HG02970 (cell line): ENCODE data around the gene MYO15A.

Experiments used
- ATAC-seq: cut with Tn5 transposase; IDR thresholded peaks from one replicate; pipeline ENCODE4 v1.9.1; 2021; ENCODE audit warnings: mild to moderate bottlenecking, moderate library complexity, moderate number of reproducible peaks; ENCODE audit not compliant: unreplicated experiment, low FRiP score

The MYO15A gene

DNA sequence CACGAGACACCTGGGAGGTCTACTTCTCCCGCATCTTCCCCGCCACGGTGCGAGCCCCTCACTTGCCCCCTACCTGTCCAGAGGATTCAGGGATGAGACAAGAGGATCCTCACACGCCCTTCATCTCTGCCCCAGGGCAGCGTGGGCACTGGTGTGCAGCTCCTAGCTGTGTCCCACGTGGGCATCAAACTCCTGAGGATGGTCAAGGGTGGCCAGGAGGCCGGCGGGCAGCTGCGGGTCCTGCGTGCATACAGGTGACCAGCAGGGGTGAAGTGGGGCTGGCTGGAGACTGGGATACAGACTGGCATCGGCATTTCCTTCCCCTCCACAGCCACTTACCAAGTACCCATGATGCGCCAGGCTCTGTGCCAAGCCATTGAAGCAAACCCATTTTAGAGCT, 46.6 kb downstream of the MYO15A start:
- ATAC-seq = no peak

GRCh38 chr17:18156171-18156975, 47.8 kb downstream of the MYO15A start:
- no peak for ATAC-seq

- no peak for ATAC-seq
Observed at GRCh38 chr17:18156976-18157280, 48.4 kb downstream of the MYO15A start.

DNA sequence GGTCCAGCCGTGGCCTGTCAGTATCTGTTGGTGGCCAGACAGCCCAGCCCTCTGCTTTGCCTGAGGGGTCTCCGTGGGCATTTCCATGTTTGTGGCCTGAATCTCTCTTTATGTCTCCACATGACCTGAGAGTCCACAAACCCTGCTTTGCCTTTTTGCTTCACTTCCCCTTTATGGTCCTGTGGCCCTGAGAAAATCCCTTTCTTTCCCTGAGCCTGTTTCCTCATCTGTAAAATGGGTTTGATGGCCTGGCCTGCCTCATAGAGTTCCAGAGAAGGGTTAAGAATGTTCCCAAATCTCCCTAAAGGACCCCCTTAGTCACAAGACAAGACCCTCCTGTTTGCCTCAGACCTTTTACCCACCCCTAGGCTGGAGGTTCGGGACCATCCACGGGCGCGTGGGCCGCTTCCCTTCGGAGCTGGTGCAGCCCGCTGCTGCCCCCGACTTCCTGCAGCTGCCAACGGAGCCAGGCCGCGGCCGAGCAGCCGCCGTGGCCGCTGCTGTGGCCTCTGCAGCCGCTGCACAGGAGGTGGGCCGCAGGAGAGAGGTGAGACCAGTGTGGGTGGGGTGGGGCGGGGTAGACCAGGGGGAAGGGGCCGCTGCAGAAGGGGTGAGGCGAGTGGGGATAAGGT, 48.9 kb downstream of the MYO15A start:
- no peak for ATAC-seq

- ATAC-seq = no peak
Observed at GRCh38 chr17:18158022-18158600, 49.6 kb downstream of the MYO15A start.

- ATAC-seq = no peak
Observed at GRCh38 chr17:18159551-18160120, 51.1 kb downstream of the MYO15A start.

DNA sequence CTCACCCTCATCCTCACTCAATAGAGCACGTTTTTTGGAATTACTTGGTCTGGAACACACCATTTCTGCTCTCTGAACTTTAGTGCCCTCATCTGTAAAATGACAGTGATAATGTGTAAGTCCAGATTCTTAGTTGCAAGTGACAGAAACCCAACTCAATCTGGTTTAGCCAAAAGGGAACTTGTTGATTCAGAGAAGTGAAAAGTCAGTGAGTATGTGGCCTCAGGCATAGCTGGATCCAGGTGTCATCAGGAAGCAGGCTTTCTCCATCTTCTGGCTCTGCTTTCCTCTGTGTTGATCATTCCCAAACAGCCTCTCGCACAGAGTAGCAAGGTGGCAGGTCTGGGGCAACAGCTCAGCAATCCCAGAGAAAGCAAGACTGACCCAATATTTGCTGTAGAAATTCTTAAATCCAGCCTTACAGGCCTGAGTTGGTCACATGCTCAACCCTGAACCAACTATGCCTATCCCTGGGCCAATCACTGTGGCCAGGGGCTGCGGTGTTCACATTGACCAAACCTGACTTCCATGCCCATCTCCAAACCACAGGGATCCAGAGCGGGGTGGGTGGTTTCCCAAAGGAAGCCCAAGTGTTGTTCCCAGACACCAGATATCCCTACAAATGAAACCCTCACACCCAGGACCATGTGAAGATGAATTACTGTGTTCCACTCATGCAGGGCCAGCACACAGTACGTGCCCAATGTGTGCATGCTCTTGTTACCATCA, 51.7 kb downstream of the MYO15A start:
- no peak for ATAC-seq

DNA sequence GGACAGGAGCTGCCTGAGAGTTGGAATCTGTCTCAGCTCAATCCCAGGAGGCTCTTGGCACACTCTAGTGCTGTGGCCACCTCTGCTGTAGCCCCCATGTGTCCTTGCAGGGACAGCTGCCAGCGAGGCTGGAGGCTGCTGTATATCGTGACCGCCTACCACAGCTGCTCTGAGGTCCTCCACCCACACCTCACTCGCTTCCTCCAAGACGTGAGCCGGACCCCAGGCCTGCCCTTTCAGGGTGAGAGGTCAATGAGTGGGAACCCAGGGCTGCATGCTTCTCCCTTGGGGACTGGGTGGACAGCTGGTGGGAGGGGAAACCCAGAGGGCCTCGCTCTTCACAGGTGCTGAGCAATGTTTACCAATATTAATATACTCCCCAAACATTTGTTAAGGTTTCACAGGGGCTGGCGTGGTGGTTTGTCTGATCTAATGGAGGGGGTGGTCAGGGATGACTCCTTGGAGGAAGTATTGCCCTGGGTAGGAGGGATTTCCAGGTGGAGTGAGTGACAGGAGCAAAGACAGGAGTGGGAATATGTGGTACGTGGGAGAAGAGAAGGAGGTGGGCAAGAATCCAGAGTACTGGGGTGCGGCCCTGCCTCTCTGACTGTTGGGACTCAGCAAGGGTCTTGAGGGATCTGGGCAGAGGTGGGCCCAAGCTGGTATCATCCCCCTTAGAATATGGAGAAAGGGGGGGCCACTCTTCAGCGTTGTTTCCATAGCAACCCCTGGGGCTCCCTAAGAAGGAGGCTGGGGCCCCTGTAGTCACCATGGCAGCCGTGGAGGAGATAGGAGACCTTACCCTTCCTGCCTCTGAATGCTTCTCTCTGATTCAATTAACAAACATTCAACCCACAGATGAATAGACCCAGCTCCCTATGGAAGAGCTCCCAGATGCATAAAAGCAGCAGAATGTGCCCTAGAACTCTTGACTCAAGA, 52.9 kb downstream of the MYO15A start:
- ATAC-seq = no peak

- ATAC-seq = no peak
Observed at GRCh38 chr17:18163547-18163946, 55.0 kb downstream of the MYO15A start.

- ATAC-seq = no peak
Observed at GRCh38 chr17:18166894-18167293, 58.3 kb downstream of the MYO15A start.

DNA sequence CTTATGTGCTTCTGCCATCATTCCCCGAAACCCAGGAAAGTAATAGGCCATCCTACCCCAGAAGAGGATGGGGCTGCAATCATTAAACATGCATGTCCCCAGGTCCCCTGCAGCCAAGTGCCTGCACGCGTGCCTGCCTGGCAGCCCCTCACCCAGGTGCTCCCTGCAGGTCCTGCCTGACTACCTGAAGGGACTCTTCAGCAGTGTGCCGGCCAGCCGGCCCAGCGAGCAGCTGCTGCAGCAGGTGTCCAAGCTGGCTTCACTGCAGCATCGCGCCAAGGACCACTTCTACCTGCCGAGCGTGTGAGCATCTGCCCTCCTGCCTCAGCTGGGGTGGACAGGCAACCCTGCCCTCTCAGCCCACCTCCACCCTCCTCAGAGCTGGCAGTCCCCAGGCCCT, 58.9 kb downstream of the MYO15A start:
- no peak for ATAC-seq

DNA sequence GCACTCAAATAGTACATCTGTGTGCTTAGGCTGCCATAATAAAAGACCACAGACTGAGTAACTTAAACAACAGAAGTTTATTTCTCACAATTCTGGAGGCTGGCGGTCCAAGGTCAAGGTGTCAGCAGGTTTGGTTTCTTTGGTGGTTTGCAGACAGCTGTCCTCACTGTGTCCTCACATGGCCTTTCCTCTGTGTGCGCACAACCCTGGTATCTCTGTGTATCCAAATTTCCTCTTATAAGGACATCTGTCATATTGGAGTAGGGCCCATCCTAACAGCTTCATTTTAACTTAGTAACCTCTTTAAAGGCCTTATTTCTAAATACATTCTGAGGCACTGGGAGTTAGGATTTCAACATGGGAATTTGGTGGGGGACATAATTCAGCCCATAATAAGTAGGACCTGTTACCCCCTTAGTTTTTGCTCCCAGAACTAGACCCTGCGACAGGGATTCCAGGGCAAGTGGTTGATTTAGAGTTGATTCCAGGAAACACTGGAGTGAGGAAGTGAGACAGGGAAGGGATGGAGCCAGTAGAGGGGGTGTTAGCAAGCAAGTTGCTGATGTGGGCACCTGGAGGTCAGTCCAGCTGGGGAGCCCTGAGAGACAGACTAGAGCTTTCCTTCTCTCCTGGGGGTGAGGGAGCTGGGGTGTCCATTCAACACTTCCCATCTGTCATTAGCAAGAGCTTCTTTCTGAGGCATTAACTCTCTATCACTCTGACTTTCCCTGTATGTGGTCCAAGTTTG, 64.1 kb downstream of the MYO15A start:
- ATAC-seq = no peak

GRCh38 chr17:18173740-18174139, 65.2 kb downstream of the MYO15A start:
- ATAC-seq = no peak

DNA sequence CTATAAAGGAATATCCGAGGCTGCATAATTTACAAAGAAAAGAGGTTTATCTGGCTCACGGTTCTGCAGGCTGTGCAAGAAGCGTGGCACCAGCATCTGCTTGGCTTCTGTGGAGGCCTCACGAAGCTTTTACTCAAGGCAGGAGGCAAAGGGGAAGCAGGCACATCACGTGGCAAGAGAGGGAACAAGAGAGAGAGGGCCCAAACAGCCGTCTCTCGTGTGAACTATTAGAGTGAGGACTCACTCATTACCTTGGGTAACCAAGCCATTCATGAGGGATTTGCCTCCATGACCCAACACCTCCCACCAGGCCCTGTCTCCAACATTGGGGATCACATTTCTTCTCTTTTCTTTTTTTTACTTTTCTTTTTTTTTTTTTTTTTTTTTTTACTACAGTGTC, 67.6 kb downstream of the MYO15A start:
- no peak for ATAC-seq

DNA sequence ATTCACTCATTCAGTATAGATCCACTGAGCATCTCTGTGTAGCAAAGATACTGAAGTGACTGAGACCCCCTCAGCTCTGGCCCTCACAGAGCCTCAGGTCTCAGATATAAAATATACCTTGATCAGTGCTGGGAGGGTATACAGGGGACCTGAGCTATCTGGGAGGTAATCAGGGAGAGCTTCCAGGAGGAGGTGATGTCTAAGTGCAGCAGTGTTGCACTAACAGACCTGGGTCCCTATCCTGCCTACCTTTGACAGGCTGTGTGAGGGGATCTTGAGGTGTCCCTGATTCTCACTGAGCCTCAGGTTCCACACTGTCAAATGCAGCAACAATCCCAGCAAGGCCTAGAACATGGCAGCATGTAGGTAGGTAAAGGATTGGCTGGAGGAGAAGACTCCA, 68.6 kb downstream of the MYO15A start:
- ATAC-seq = no peak

- ATAC-seq = no peak
Observed at GRCh38 chr17:18177722-18178121, 69.2 kb downstream of the MYO15A start.

DNA sequence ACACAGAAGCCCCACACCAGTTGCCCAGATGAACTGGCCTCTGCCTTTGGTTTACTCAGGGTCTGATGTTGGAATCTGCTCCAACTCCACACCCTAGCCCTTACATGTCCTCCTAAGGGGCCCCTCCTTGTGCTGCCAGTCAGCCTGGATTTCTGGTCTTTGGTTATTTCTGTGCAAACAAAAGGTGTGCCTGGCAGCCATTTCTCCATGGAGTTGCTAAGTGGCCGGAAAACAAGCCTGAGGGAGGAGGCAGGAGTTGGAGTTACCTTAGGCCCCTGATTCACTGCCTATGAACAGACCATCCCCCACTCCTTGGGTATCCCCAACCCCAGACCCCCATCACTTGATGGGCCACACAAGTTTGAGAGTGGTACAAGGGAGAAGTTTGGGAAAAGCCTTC, 70.6 kb downstream of the MYO15A start:
- no peak for ATAC-seq

DNA sequence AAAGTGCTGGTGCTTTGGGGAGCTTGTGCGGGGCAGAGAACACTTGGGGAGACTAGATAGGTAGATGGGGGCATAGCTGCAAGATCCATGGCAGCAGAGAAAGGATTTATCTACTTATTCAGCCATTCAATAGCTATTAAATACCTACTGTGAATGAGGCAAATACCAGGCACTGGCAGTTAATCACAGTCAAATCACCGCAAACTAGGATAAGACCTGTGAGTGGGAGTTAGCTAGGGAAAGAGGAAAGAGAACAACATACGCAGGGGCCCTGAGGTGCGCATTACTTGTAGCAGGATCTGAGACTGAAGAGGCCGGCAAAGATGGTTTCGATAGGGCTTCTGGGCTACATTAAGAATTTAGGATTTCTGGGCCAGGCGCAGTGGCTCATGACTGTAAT, 71.2 kb downstream of the MYO15A start:
- no peak for ATAC-seq

GRCh38 chr17:18181358-18181757, 72.8 kb downstream of the MYO15A start:
- no peak for ATAC-seq
